ENCODE data around the gene XPO6. TPM values are rescaled to one million over a fixed set of nuclear protein-coding genes. Genes with fewer than 3 reads are reported as not detected.

The XPO6 gene
- total RNA-seq, 1 donor from 2014 or later, result 128 TPM

GRCh38 chr16:28204622-28205021, 7.1 kb downstream of the XPO6 start:
- Mint-ChIP-seq H3K36me3 (ENCODE audit: unreplicated experiment) (peaks cover 22% of the 10 kb centered on the region), H3K4me3 (ENCODE audit: unreplicated experiment) (no peak overlapping the region), H3K27me3 (ENCODE audit: unreplicated experiment) (no peaks in the 10 kb centered on the region), H3K27ac (ENCODE audit: unreplicated experiment) (no peak overlapping the region), H3K9me3 (ENCODE audit: unreplicated experiment) (no peaks in the 10 kb centered on the region), H3K4me1 (ENCODE audit: unreplicated experiment) (peaks cover 13% of the 10 kb centered on the region)
- no peak for TF ChIP-seq CTCF (IDR thresholded peaks at IDR 0.05)
- no peak for DNase-seq (ENCODE audit: extremely low spot score, unreplicated experiment)

GRCh38 chr16:28204204-28204603, 7.6 kb downstream of the XPO6 start:
- no peak for TF ChIP-seq CTCF (IDR thresholded peaks at IDR 0.05)
- Mint-ChIP-seq H3K4me1 (ENCODE audit: unreplicated experiment) (peaks cover 12% of the 10 kb centered on the region), H3K27me3 (ENCODE audit: unreplicated experiment) (no peaks in the 10 kb centered on the region), H3K9me3 (ENCODE audit: unreplicated experiment) (no peaks in the 10 kb centered on the region), H3K4me3 (ENCODE audit: unreplicated experiment) (no peak overlapping the region), H3K27ac (ENCODE audit: unreplicated experiment) (no peak overlapping the region), H3K36me3 (ENCODE audit: unreplicated experiment) (peaks cover 22% of the 10 kb centered on the region)
- DNase-seq (ENCODE audit: extremely low spot score, unreplicated experiment), result no peak

- no peak for DNase-seq (ENCODE audit: extremely low spot score, unreplicated experiment)
- Mint-ChIP-seq H3K36me3 (ENCODE audit: unreplicated experiment) (peaks cover 17% of the 10 kb centered on the region), H3K4me1 (ENCODE audit: unreplicated experiment) (peaks cover 3% of the 10 kb centered on the region), H3K27ac (ENCODE audit: unreplicated experiment) (peak overlapping the region; percentile 40), H3K4me3 (ENCODE audit: unreplicated experiment) (no peak overlapping the region), H3K9me3 (ENCODE audit: unreplicated experiment) (no peaks in the 10 kb centered on the region), H3K27me3 (ENCODE audit: unreplicated experiment) (no peaks in the 10 kb centered on the region)
- no peak for TF ChIP-seq CTCF (IDR thresholded peaks at IDR 0.05)
Observed at GRCh38 chr16:28202147-28202746, 9.5 kb downstream of the XPO6 start.

- peak overlapping the region; percentile 32 for H3K27ac Mint-ChIP-seq (ENCODE audit: unreplicated experiment)
- H3K27me3 Mint-ChIP-seq (ENCODE audit: unreplicated experiment), result no peaks in the 10 kb centered on the region
- DNase-seq (ENCODE audit: extremely low spot score, unreplicated experiment), result no peak
- TF ChIP-seq CTCF (IDR thresholded peaks at IDR 0.05), result no peak
- H3K4me3 Mint-ChIP-seq (ENCODE audit: unreplicated experiment), result no peak overlapping the region
- peaks cover 17% of the 10 kb centered on the region for H3K36me3 Mint-ChIP-seq (ENCODE audit: unreplicated experiment)
- peaks cover 12% of the 10 kb centered on the region for H3K4me1 Mint-ChIP-seq (ENCODE audit: unreplicated experiment)
- H3K9me3 Mint-ChIP-seq (ENCODE audit: unreplicated experiment), result no peaks in the 10 kb centered on the region
Observed at GRCh38 chr16:28200661-28201060, 11.1 kb downstream of the XPO6 start.

GRCh38 chr16:28196387-28196987, 15.3 kb downstream of the XPO6 start:
- Mint-ChIP-seq H3K4me1 (ENCODE audit: unreplicated experiment) (peaks cover 40% of the 10 kb centered on the region), H3K27ac (ENCODE audit: unreplicated experiment) (peak overlapping the region; percentile 54), H3K27me3 (ENCODE audit: unreplicated experiment) (no peaks in the 10 kb centered on the region), H3K4me3 (ENCODE audit: unreplicated experiment) (no peak overlapping the region), H3K36me3 (ENCODE audit: unreplicated experiment) (peaks cover 16% of the 10 kb centered on the region), H3K9me3 (ENCODE audit: unreplicated experiment) (no peaks in the 10 kb centered on the region)
- TF ChIP-seq CTCF (IDR thresholded peaks at IDR 0.05), result no peak
- DNase-seq (ENCODE audit: extremely low spot score, unreplicated experiment), result no peak
